ENCODE data around the gene PURA.
"Not testable (repeated sequence)": the region's sequence is repeated elsewhere in the genome, so short reads cannot be mapped to it uniquely, and the experiment has no call there.

PURA gene

GRCh38 chr5:140154710-140155381 is 40.9 kb downstream of the PURA start:
- not testable (repeated sequence) for DNase-seq; H3K79me1 ChIP-seq (ENCODE audit: low read length); H2BK12ac ChIP-seq (ENCODE audit: low read length); H3K9me3 ChIP-seq (ENCODE audit: insufficient read depth, low read depth, low read length); H2AFZ ChIP-seq (ENCODE audit: insufficient read depth, low read length, poor library complexity); H2BK5ac ChIP-seq (ENCODE audit: low read depth, low read length, poor library complexity); H3K27ac ChIP-seq (ENCODE audit: low read depth, low read length); H2BK120ac ChIP-seq (ENCODE audit: insufficient read depth, low read length, poor library complexity); H3K79me2 ChIP-seq (ENCODE audit: control insufficient read depth, insufficient read depth, low read length, poor library complexity); H3K14ac ChIP-seq (ENCODE audit: low read length); H3K27me3 ChIP-seq (ENCODE audit: insufficient read depth, low read length); H3K18ac ChIP-seq (ENCODE audit: low read length); H4K8ac ChIP-seq (ENCODE audit: low read depth, low read length); H3K4ac ChIP-seq (ENCODE audit: low read depth, low read length); H3K23ac ChIP-seq (ENCODE audit: low read length); H3K4me2 ChIP-seq (ENCODE audit: low read length); H3K4me3 ChIP-seq (ENCODE audit: low read depth, low read length); H3K36me3 ChIP-seq (ENCODE audit: control insufficient read depth in 1 of 2, insufficient read depth in 2 of 2, low read length in 2 of 2); H3K9ac ChIP-seq (ENCODE audit: low read length); H2AK5ac ChIP-seq (ENCODE audit: low read length); H4K12ac ChIP-seq (ENCODE audit: low read depth, low read length)
- Histone ChIP-seq H3K4me1 (ENCODE audit: control insufficient read depth in 1 of 2, insufficient read depth in 2 of 2, low read length in 2 of 2) (peaks cover 13 to 33% of the 10 kb centered on the region in 2 experiments), H4K91ac (ENCODE audit: low read depth, low read length) (peak overlapping the region; percentile 15)
- no CpG with 5 or more reads among the region's 21 CpGs for WGBS (ENCODE audit: extremely low coverage, insufficient coverage, insufficient read length)

GRCh38 chr5:140157032-140157781 is 43.3 kb downstream of the PURA start:
- no peak overlapping the region for H3K4ac ChIP-seq (ENCODE audit: low read depth, low read length)
- no peaks in the 10 kb centered on the region for H3K27me3 ChIP-seq (ENCODE audit: insufficient read depth, low read length)

GRCh38 chr5:140159014-140159927 is 45.4 kb downstream of the PURA start:
- Histone ChIP-seq H3K4me2 (ENCODE audit: low read length) (no peak overlapping the region), H3K9ac (ENCODE audit: low read length) (no peak overlapping the region), H3K23ac (ENCODE audit: low read length) (no peak overlapping the region), H3K36me3 (ENCODE audit: control insufficient read depth in 1 of 2, insufficient read depth in 2 of 2, low read length in 2 of 2) (no peaks in the 10 kb centered on the region), H3K18ac (ENCODE audit: low read length) (no peak overlapping the region), H4K12ac (ENCODE audit: low read depth, low read length) (no peak overlapping the region), H3K14ac (ENCODE audit: low read length) (no peak overlapping the region), H3K9me3 (ENCODE audit: insufficient read depth, low read depth, low read length) (no peaks in the 10 kb centered on the region), H3K4me3 (ENCODE audit: low read depth, low read length) (no peak overlapping the region), H3K27ac (ENCODE audit: low read depth, low read length) (no peak overlapping the region), H3K4me1 (ENCODE audit: control insufficient read depth in 1 of 2, insufficient read depth in 2 of 2, low read length in 2 of 2) (peaks cover 0 to 8% of the 10 kb centered on the region in 2 experiments), H2BK12ac (ENCODE audit: low read length) (no peak overlapping the region), H2AFZ (ENCODE audit: insufficient read depth, low read length, poor library complexity) (no peak overlapping the region), H4K91ac (ENCODE audit: low read depth, low read length) (no peak overlapping the region), H3K4ac (ENCODE audit: low read depth, low read length) (no peak overlapping the region), H2BK120ac (ENCODE audit: insufficient read depth, low read length, poor library complexity) (no peak overlapping the region), H2BK5ac (ENCODE audit: low read depth, low read length, poor library complexity) (no peak overlapping the region), H3K79me1 (ENCODE audit: low read length) (no peaks in the 10 kb centered on the region), H3K27me3 (ENCODE audit: insufficient read depth, low read length) (no peaks in the 10 kb centered on the region), H3K79me2 (ENCODE audit: control insufficient read depth, insufficient read depth, low read length, poor library complexity) (no peaks in the 10 kb centered on the region), H4K8ac (ENCODE audit: low read depth, low read length) (no peak overlapping the region), H2AK5ac (ENCODE audit: low read length) (no peak overlapping the region)
- no peak for DNase-seq
- WGBS (ENCODE audit: extremely low coverage, insufficient coverage, insufficient read length): no CpG with 5 or more reads among the region's 7 CpGs

More at GRCh38 chr5:140157032-140157781, 43.3 kb downstream of the PURA start:
- H4K8ac ChIP-seq (ENCODE audit: low read depth, low read length): peak overlapping the region; percentile 49
- peak overlapping the region; percentile 35 for H2AFZ ChIP-seq (ENCODE audit: insufficient read depth, low read length, poor library complexity)
- H3K14ac ChIP-seq (ENCODE audit: low read length): no peak overlapping the region
- peaks cover 6 to 18% of the 10 kb centered on the region in 2 experiments for H3K4me1 ChIP-seq (ENCODE audit: control insufficient read depth in 1 of 2, insufficient read depth in 2 of 2, low read length in 2 of 2)
- no peak overlapping the region for H4K12ac ChIP-seq (ENCODE audit: low read depth, low read length)
- no peak overlapping the region for H3K9ac ChIP-seq (ENCODE audit: low read length)
- H2BK12ac ChIP-seq (ENCODE audit: low read length): no peak overlapping the region
- H3K36me3 ChIP-seq (ENCODE audit: control insufficient read depth in 1 of 2, insufficient read depth in 2 of 2, low read length in 2 of 2): no peaks in the 10 kb centered on the region
- no peak overlapping the region for H2BK5ac ChIP-seq (ENCODE audit: low read depth, low read length, poor library complexity)
- H3K27ac ChIP-seq (ENCODE audit: low read depth, low read length): no peak overlapping the region
- WGBS (ENCODE audit: extremely low coverage, insufficient coverage, insufficient read length): no CpG with 5 or more reads among the region's 30 CpGs
- no peaks in the 10 kb centered on the region for H3K9me3 ChIP-seq (ENCODE audit: insufficient read depth, low read depth, low read length)
- H3K79me2 ChIP-seq (ENCODE audit: control insufficient read depth, insufficient read depth, low read length, poor library complexity): no peaks in the 10 kb centered on the region
- peak; percentile 75 to 91 for DNase-seq
- H3K79me1 ChIP-seq (ENCODE audit: low read length): peaks cover 1% of the 10 kb centered on the region
- no peak overlapping the region for H2AK5ac ChIP-seq (ENCODE audit: low read length)
- peak overlapping the region; percentile 61 for H3K4me2 ChIP-seq (ENCODE audit: low read length)
- no peak overlapping the region for H3K4me3 ChIP-seq (ENCODE audit: low read depth, low read length)
- no peak overlapping the region for H3K23ac ChIP-seq (ENCODE audit: low read length)
- no peak overlapping the region for H2BK120ac ChIP-seq (ENCODE audit: insufficient read depth, low read length, poor library complexity)
- no peak overlapping the region for H3K18ac ChIP-seq (ENCODE audit: low read length)
- no peak overlapping the region for H4K91ac ChIP-seq (ENCODE audit: low read depth, low read length)

GRCh38 chr5:140162275-140162674 is 48.4 kb downstream of the PURA start:
- H4K91ac ChIP-seq (ENCODE audit: low read depth, low read length): no peak overlapping the region
- H3K4me1 ChIP-seq (ENCODE audit: control insufficient read depth in 1 of 2, insufficient read depth in 2 of 2, low read length in 2 of 2): peaks cover 0 to 2% of the 10 kb centered on the region in 2 experiments
- no peak overlapping the region for H2AFZ ChIP-seq (ENCODE audit: insufficient read depth, low read length, poor library complexity)
- H3K4ac ChIP-seq (ENCODE audit: low read depth, low read length): no peak overlapping the region
- no peak overlapping the region for H2BK12ac ChIP-seq (ENCODE audit: low read length)
- H3K9ac ChIP-seq (ENCODE audit: low read length): no peak overlapping the region
- H2BK120ac ChIP-seq (ENCODE audit: insufficient read depth, low read length, poor library complexity): no peak overlapping the region
- H3K36me3 ChIP-seq (ENCODE audit: control insufficient read depth in 1 of 2, insufficient read depth in 2 of 2, low read length in 2 of 2): no peaks in the 10 kb centered on the region
- H3K18ac ChIP-seq (ENCODE audit: low read length): no peak overlapping the region
- DNase-seq: no peak
- H3K14ac ChIP-seq (ENCODE audit: low read length): no peak overlapping the region
- no peak overlapping the region for H3K27ac ChIP-seq (ENCODE audit: low read depth, low read length)
- no peaks in the 10 kb centered on the region for H3K79me1 ChIP-seq (ENCODE audit: low read length)
- H3K4me2 ChIP-seq (ENCODE audit: low read length): no peak overlapping the region
- WGBS (ENCODE audit: extremely low coverage, insufficient coverage, insufficient read length): no CpG with 5 or more reads among the region's 5 CpGs
- H3K9me3 ChIP-seq (ENCODE audit: insufficient read depth, low read depth, low read length): no peaks in the 10 kb centered on the region
- no peak overlapping the region for H3K23ac ChIP-seq (ENCODE audit: low read length)
- no peaks in the 10 kb centered on the region for H3K27me3 ChIP-seq (ENCODE audit: insufficient read depth, low read length)
- H2AK5ac ChIP-seq (ENCODE audit: low read length): no peak overlapping the region
- no peaks in the 10 kb centered on the region for H3K79me2 ChIP-seq (ENCODE audit: control insufficient read depth, insufficient read depth, low read length, poor library complexity)
- no peak overlapping the region for H4K8ac ChIP-seq (ENCODE audit: low read depth, low read length)
- no peak overlapping the region for H2BK5ac ChIP-seq (ENCODE audit: low read depth, low read length, poor library complexity)
- H3K4me3 ChIP-seq (ENCODE audit: low read depth, low read length): no peak overlapping the region
- H4K12ac ChIP-seq (ENCODE audit: low read depth, low read length): no peak overlapping the region
